Rectal smooth muscle tissue (tissue), 1 donor: ENCODE measurements around the gene CFAP54.

Experiments used
- H3K27ac ChIP-seq: one replicate; pipeline ENCODE4 v1.7.0; 2013; ENCODE audit warnings: low read depth, low read length, inconsistent platforms
- H3K27me3 ChIP-seq: one replicate; pipeline ENCODE4 v1.7.0; 2013; ENCODE audit warnings: low read length; ENCODE audit not compliant: control insufficient read depth, insufficient read depth
- H3K36me3 ChIP-seq: one replicate; pipeline ENCODE4 v1.7.0; 2013; ENCODE audit warnings: low read length; ENCODE audit not compliant: control insufficient read depth, insufficient read depth
- H3K4me1 ChIP-seq: one replicate; pipeline ENCODE4 v1.7.0; 2013; ENCODE audit warnings: low read length; ENCODE audit not compliant: control insufficient read depth, insufficient read depth
- H3K4me3 ChIP-seq: one replicate; pipeline ENCODE4 v1.7.0; 2013; ENCODE audit warnings: low read length
- H3K9ac ChIP-seq: one replicate; pipeline ENCODE4 v1.7.0; 2013; ENCODE audit warnings: low read length

The CFAP54 gene

DNA sequence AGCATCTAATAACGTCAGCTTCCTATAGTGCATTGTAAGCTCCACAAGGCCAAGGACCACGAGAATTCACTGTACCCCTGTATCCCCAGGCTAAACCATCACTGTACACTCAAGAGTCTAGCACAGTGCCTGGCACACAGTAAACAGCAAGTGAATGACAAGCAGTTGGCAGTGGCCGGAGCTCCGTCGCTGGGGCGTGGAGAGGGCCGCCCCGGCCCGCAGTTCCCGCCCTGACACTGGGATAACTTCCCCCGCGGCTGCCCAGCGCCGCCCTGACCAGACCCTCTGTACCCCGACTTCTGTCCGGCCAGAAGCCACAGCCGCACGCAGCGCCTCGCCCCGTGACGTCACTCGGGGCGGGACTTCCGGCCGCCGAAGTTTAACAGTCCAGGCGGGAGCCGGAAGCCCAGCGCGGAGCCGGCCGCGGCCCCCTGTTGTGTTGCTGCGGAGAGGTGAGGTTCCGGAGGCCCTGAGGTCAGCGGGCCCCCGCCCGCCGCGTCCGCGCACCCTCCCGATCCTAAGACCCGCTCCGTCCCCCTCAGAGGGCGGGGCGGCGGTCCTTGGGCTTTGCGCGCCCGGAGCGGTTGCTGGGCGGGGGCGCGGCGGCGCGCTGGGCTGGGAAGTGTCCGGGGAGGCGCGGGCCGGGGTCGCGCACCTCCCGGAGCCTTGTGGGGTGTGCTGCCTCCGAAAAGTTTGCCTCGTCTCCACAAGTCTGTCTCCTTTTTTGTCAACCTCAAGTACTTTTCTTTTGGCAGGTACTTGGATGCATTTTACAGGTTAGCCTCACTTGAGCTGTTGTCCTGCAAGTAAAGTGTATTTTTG is 417.7 kb downstream of the CFAP54 start, which contains the start of gene NEDD1:
Gene NEDD1 (plus strand): TSS at position 409 of the 822 bp plus-strand sequence. CDS start 2,503 bp downstream, outside the sequence.
- Histone ChIP-seq H3K4me3 (peak within 1 kb of the TSS; percentile 81), H3K4me1 (peaks cover 6% of the 10 kb centered on the region), H3K9ac (peak within 1 kb of the TSS; percentile 47), H3K27ac (peak within 1 kb of the TSS; percentile 78), H3K36me3 (no peaks in the 10 kb centered on the region), H3K27me3 (no peaks in the 10 kb centered on the region)

DNA sequence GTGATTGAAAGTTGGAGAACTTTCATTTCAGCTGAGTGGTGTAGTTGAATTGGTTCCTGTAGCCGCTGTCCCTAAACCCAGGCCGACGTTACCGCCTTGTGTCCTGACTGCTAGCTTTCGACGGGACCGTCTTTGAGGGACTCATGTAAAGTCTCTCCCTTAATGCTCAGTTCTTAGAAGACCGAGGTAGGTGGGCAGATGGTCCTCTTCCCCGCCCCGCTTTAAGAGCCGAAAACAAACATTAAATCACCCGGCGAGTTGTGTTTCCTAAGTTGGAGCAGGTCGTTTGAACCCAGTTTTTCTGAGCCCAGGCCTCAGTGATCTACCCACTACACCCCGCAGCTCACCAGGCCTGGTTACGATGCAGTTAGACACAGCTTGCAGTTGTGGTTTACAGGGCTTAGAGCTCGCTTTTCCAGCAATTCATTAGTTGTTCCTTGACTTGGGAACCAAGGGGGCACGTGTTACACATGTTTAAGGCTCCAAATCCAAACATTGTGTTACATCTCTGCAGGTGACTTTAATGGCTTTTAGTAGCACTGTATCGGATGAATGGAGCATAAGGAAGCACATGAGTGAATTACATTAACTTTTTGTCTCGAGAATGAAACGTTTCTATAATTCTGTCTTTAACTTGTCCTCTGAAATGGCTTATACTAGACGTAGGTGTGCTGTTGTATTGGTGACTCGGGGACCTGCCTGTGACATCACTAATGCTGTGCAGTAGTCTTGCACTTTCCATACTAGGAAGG is 418.5 kb downstream of the CFAP54 start:
- H3K27me3 ChIP-seq, result no peaks in the 10 kb centered on the region
- H3K9ac ChIP-seq, result peak overlapping the region; percentile 25
- H3K4me1 ChIP-seq, result peaks cover 8% of the 10 kb centered on the region
- no peaks in the 10 kb centered on the region for H3K36me3 ChIP-seq
- H3K27ac ChIP-seq, result peak overlapping the region; percentile 78
- H3K4me3 ChIP-seq, result peak overlapping the region; percentile 81

DNA sequence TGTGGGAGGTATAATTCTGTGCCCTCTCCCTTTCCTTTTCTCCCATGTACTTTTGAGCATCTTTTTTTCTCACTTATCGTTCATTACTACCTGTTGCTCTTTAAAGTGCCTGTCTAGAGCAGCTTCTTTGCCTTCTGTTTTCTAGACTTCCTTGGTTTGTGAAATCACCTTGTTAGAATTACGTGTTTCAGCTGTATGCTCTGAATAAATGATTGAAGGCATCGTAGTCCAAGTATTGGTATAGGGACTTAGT is 419.0 kb downstream of the CFAP54 start:
- Histone ChIP-seq H3K27ac (no peak overlapping the region), H3K36me3 (no peaks in the 10 kb centered on the region), H3K4me3 (peak overlapping the region; percentile 81), H3K9ac (no peak overlapping the region), H3K4me1 (peaks cover 8% of the 10 kb centered on the region), H3K27me3 (no peaks in the 10 kb centered on the region)

DNA sequence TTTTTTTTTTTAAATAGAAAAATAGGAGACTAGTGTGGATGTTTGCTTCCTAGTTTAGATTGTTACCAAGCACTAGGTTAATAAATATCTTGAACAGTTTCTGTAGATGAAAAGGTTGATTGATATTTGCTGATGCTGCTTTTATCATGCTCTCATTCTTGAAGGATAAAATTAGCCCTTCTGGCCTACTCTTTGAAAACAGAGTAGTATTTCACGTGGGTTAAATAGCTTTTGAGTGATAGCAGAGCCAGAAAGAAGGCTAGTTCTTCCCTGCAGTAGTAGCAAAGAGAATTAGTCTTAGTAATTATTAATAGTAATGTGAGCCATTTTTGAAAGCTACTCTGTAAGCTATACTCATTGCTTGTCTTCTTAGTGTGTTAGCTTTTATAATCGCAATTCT is 422.9 kb downstream of the CFAP54 start:
- no peak overlapping the region for H3K4me3 ChIP-seq
- H3K36me3 ChIP-seq, result no peaks in the 10 kb centered on the region
- no peak overlapping the region for H3K27ac ChIP-seq
- H3K27me3 ChIP-seq, result no peaks in the 10 kb centered on the region
- no peak overlapping the region for H3K9ac ChIP-seq
- H3K4me1 ChIP-seq, result peaks cover 8% of the 10 kb centered on the region

DNA sequence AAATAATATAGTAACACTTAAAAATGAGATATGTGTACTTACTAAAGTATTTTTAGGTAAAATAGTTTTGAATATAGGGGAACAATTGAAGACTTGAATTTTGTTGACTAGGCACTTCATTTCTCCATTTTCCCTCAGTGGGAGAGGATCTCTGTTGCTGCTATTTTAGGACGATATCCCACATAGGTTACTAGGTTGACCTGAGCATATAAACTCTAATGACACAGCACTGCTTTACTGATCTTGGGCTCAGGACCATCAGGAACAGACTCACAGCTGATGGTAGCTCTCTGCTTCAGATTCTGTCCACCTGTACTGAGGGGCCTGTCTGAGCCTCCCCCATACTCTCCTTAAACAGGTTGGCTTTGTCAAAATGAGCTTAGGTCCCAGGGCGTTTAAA is 423.6 kb downstream of the CFAP54 start:
- Histone ChIP-seq H3K4me1 (peaks cover 7% of the 10 kb centered on the region), H3K4me3 (no peak overlapping the region), H3K27ac (no peak overlapping the region), H3K9ac (no peak overlapping the region), H3K27me3 (no peaks in the 10 kb centered on the region), H3K36me3 (no peaks in the 10 kb centered on the region)

DNA sequence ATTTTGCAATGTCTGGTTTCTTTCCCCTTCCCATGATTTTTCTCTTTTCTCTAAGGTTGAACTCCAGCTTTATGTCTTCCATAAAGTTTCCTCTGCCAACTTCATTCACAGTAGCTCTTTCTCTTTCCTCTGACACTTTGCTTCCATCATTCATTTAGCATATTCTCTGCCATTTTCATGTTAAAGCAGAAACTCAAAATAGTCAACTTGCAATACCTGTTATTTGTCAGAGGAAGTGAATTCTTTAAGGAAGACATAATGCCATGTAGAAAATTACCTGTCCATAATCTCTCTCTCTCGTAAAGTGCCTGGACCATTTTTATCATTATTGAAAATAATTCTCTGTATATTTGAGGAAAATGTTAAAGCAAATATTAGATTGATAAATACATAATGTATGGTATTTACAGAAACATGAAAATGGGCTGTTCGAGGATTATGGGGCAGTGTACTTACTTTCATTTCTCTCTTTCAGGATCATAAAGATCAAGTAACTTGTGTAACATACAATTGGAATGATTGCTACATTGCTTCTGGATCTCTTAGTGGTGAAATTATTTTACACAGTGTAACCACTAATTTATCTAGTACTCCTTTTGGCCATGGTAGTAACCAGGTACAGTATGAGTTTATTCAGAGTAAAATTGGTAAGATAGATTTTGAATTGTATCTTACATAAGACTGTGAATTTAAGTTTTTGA is 430.3 kb downstream of the CFAP54 start:
- Histone ChIP-seq H3K4me1 (no peaks in the 10 kb centered on the region), H3K27ac (no peak overlapping the region), H3K27me3 (no peaks in the 10 kb centered on the region), H3K9ac (no peak overlapping the region), H3K36me3 (no peaks in the 10 kb centered on the region), H3K4me3 (no peak overlapping the region)
